ENCODE results near the gene G3BP1.
"Not testable (repeated sequence)": the region's sequence is repeated elsewhere in the genome, so short reads cannot be mapped to it uniquely, and the experiment has no call there.

Gene G3BP1

GRCh38 chr5:151771259-151772028 lies at the start of gene G3BP1:
Gene G3BP1 (plus strand): TSS chr5:151771954. CDS start chr5:151786621, 14,667 bp downstream.
- in situ Hi-C loops (cut with MboI; ENCODE audit: low sequenced_read_pairs), result no loop called here

- in situ Hi-C loops (cut with MboI; ENCODE audit: low sequenced_read_pairs), result no loop called here
These were observed 49.2 kb upstream of the G3BP1 start for GRCh38 chr5:151722546-151722945.

- in situ Hi-C loops (cut with MboI; ENCODE audit: low sequenced_read_pairs), result no loop called here
These were observed 47.4 kb upstream of the G3BP1 start for GRCh38 chr5:151724360-151724759.

GRCh38 chr5:151729597-151729996 lies 42.2 kb upstream of the G3BP1 start:
- in situ Hi-C loops (cut with MboI; ENCODE audit: low sequenced_read_pairs), result not testable (repeated sequence)

- in situ Hi-C loops (cut with MboI; ENCODE audit: low sequenced_read_pairs), result no loop called here
These were observed 41.4 kb upstream of the G3BP1 start for GRCh38 chr5:151730381-151730780.

GRCh38 chr5:151733358-151734063 lies 38.2 kb upstream of the G3BP1 start:
- in situ Hi-C loops (cut with MboI; ENCODE audit: low sequenced_read_pairs), result no loop called here

- in situ Hi-C loops (cut with MboI; ENCODE audit: low sequenced_read_pairs), result no loop called here
These were observed 37.7 kb upstream of the G3BP1 start for GRCh38 chr5:151734064-151734408.

GRCh38 chr5:151735646-151736045 lies 36.1 kb upstream of the G3BP1 start:
- in situ Hi-C loops (cut with MboI; ENCODE audit: low sequenced_read_pairs), result no loop called here

GRCh38 chr5:151737431-151737830 lies 34.3 kb upstream of the G3BP1 start:
- in situ Hi-C loops (cut with MboI; ENCODE audit: low sequenced_read_pairs), result no loop called here

- in situ Hi-C loops (cut with MboI; ENCODE audit: low sequenced_read_pairs), result no loop called here
These were observed 33.5 kb upstream of the G3BP1 start for GRCh38 chr5:151738125-151738848.

GRCh38 chr5:151739395-151739794 lies 32.4 kb upstream of the G3BP1 start:
- in situ Hi-C loops (cut with MboI; ENCODE audit: low sequenced_read_pairs), result no loop called here

- in situ Hi-C loops (cut with MboI; ENCODE audit: low sequenced_read_pairs), result loop anchor here (10.0 kb wide), 1 partner anchor 75 kb away; no protein-coding TSS in a partner anchor
These were observed 31.8 kb upstream of the G3BP1 start for GRCh38 chr5:151739939-151740335.

- in situ Hi-C loops (cut with MboI; ENCODE audit: low sequenced_read_pairs), result loop anchor here (10.0 kb wide), 1 partner anchor 76 kb away; no protein-coding TSS in a partner anchor
These were observed 31.3 kb upstream of the G3BP1 start for GRCh38 chr5:151740336-151740942.

GRCh38 chr5:151740958-151741373 lies 30.8 kb upstream of the G3BP1 start:
- in situ Hi-C loops (cut with MboI; ENCODE audit: low sequenced_read_pairs), result loop anchor here (10.0 kb wide), 1 partner anchor 76 kb away; no protein-coding TSS in a partner anchor

- in situ Hi-C loops (cut with MboI; ENCODE audit: low sequenced_read_pairs), result loop anchor here (10.0 kb wide), 1 partner anchor 77 kb away; no protein-coding TSS in a partner anchor
These were observed 29.9 kb upstream of the G3BP1 start for GRCh38 chr5:151741678-151742423.

GRCh38 chr5:151742870-151743294 lies 28.9 kb upstream of the G3BP1 start:
- in situ Hi-C loops (cut with MboI; ENCODE audit: low sequenced_read_pairs), result loop anchor here (10.0 kb wide), 1 partner anchor 78 kb away; no protein-coding TSS in a partner anchor

- in situ Hi-C loops (cut with MboI; ENCODE audit: low sequenced_read_pairs), result loop anchor here (10.0 kb wide), 1 partner anchor 79 kb away; no protein-coding TSS in a partner anchor
These were observed 28.2 kb upstream of the G3BP1 start for GRCh38 chr5:151743530-151743929.

GRCh38 chr5:151745071-151745705 lies 26.6 kb upstream of the G3BP1 start:
- in situ Hi-C loops (cut with MboI; ENCODE audit: low sequenced_read_pairs), result loop anchor here (10.0 kb wide), 1 partner anchor 80 kb away; no protein-coding TSS in a partner anchor

- in situ Hi-C loops (cut with MboI; ENCODE audit: low sequenced_read_pairs), result no loop called here
These were observed 21.6 kb upstream of the G3BP1 start for GRCh38 chr5:151750121-151750520.

All from HL-60/S4 treated with retinoic acid at 250 ng/mL for 4 days and 3 days (cell line).